NOMO-1 (cell line): ENCODE results near the gene TAF8.

Source experiments
- DNase-seq, 2 experiments: peaks; one replicate each; lab custom pipeline; 2025; ENCODE audit not compliant: unreplicated experiment in 2 of 2; lab: John Stamatoyannopoulos, UW

Gene TAF8

DNA sequence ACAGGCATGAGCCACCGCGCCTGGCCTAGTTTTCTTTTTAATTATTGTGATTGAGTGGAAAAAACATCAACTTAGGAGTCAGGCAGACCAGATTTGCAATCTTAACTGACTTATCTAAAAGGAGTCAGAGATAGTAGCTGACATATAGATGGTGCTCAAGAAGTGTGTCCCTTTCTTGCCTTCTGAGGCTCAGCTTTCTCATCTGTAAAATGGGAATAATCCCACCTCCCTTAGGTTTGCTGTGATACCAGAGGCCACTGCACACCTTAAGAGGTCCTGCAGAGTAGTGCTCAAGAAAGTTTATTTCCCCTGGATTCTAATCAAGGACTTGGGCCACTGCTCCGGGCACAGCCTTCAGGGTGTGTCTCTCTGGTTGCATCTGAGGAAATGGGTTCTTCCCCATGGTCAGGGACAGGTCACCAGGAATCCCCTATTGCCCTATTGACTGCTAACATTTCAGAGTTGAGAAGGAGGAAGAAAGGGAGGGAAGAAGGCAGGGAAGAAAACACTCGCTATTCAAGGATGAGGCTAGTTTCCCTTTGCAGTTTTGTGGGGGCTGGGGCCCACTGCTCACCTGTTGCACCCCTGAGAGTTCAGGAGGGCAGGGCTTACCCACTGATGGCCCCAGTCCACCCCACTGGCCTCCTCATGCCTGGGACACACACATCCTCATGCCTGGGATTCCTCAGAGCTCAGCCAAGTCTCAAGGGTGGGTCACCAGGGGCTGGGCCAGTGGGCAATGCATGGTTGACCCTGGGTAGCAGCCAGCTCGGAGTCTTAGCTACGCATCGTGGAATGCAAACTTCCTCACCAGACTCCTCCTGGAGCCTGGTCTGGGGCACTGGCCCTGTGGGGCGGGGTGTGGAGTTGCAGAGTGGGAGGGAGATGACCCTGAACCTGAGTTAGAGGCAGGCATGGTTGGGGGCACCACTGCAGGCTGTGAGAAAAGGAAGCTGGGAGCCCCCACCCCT, 70.9 kb downstream of the TAF8 start:
- DNase-seq, result no peak

DNA sequence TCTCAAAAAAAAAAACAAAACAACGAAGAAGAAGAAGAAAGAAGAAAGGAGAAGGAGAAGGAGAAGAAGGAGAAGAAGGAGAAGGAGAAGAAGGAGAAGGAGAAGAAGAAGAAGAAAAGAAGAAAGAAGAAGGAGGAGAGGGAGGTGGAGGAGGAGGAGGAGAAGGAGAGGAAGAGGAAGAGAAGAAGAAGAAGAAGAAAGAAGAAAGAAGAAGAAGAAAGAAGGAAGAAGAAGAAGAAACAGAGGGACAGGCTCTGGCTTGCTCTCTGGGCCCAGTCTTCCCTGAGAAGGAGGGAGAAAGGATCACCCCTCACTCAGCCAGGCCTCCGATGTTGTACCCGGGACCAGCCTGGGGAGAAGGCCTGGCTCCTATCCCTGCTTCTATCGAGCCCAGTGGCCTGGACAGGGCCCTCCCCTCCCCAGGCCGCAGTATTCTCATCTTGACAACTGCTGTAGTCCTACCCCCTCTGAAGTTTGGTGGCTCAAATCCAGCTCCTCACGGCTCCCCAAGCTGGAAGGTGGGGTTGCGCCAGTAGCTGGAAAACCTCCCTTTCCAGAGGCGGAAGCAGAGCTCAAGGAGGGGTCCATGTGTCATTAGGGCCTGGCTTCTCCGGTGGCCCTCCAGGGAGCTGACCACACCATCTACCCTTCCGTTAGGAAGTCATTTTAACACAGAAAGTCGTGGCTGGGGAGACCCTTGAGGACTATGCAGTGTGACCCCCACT, 73.2 kb downstream of the TAF8 start:
- DNase-seq, result no peak

DNA sequence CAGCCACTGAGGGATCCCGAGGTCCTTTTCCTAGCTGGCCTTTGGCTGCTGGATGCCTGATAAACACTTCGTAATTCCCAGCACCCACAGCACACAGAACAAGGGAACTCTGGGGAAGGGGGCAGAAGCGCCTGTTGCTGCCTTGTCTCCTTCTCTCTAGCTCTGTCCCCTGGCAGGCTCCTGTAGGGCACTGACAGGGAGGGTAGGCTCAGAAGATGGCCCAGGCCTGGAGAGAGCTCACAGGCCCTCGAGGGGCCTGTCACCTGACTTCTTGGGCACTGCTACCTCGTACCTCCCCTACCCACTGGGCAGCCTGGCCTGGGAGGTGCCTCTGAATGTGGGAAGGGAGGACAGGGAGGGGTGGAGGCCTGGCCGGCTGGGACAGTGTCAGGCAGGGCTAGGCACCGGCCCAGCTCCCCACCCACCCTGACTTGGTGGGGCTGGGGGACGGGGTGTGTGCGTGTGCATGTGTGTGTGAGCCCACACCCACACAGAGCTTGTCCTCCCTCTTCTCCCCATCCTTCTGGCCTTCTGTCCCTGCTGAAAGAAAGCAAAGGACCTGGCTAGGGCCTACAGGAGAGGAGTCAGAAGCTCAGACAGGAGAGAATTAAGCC, 74.0 kb downstream of the TAF8 start:
- no peak for DNase-seq

DNA sequence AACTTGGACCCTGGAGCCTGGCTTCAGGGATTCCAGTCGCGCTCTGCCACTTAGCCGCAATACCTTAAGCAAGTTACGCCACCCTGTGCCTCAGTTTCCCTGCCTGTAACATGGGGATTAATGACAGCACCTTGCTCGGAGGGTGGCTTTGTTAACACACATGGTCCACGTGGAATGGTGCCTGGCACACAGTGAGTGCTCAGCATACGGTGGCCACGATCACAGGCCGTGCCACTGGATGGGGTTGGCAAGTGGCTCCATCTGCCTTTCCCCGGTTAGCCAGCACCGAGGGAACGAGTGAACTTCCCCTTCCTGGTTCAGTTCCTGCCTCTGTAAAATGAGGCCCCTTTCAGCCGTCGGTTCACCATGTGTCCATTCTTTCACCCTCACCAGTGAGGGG, 74.9 kb downstream of the TAF8 start:
- DNase-seq, result peak; percentile 16 to 24

DNA sequence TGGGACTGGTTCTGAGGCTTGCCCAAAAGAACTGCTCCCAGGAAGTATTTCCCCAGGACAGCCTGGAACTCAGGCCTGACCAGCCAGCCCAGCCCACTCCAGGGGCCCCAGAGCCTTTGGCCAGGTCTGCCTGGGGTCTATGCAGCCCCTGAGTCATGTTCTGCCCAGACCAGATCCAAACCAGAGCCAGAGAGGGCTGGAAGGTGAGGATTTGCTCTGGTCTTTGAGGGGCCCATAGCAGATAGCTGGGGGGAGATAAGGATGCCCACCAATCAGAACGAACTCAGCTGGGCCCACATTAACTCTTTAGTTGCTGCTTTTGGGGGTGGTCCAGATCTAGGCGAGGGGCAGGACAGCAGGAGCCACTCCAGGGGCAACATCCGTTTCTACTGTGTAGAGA, 75.3 kb downstream of the TAF8 start:
- no peak for DNase-seq

DNA sequence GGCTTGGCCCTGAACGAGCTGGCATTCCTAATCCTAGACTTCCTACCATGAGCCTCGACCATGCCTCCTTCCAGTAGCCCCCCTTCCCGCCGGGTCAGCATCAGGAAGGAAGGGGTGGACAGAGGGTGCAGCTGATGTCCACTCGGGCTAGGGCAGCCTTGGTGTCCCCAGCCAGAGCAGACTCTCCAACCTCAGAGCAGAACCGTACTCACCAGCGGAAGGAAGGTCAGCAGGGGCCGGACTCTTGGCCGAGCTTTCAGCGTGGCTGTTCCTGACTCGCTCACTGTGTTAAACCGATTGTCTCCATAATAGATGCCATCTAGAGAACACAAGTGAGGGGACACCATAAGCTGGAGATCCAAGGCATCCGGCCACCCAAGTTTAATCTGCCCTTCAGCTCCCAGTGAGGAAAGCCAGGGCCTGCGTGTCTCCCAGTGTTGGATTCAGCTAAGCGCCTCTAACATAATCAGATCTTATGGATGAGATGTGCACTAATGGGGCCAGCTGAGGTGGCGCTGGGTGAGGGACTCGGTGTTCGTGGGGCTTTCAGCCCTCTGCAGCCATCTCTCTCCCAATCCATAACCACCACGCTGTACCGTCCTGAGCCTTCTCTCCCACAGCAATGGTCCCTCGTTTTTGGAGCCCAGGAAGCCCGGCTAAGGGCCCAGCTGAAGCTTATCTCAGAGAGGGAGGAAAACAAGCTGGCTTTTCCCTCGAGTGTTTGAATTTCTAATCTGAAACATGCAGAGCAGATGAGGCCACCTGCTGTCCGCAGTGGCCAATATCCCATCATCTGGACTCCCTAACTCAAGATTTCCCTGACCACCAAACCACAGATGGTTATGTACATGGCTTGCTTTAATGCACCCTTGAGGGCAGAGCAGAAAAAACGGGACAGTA, 78.4 kb downstream of the TAF8 start:
- DNase-seq, result no peak

DNA sequence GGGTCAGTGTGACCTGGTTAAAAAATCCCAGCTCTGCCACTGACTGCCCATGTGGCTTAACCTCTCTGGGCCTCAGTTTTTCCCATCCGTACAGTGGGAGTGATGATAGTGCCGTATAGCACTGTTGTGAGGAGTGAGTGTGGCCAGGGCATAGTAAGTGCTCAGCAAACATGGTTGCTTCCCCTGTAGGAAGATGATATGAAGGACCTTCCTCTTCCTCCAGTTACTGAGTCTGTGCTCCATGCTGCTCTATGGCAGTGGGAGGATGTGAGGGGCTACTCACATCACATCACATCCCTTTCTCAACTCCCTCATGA, 79.0 kb downstream of the TAF8 start:
- DNase-seq, result no peak

DNA sequence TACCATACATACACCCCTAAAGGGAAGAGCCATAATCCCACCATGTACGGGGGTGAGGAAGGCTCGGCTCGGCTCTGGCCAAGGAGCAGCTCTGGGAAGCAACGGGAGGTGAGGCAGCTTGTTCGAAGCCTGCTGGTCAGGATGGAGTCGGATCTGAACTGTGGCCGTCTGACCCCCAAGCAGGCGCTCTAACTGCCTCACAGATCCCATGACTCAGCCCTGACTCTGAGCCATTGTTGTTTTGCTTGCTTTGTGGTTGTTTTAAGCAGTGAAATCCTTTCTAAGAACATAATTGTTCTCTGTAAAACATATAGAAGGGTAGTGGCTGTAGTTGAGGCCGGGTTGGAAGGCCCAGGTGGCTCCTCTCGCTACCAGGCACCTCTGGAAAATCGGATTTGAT, 81.2 kb downstream of the TAF8 start:
- DNase-seq, result no peak

DNA sequence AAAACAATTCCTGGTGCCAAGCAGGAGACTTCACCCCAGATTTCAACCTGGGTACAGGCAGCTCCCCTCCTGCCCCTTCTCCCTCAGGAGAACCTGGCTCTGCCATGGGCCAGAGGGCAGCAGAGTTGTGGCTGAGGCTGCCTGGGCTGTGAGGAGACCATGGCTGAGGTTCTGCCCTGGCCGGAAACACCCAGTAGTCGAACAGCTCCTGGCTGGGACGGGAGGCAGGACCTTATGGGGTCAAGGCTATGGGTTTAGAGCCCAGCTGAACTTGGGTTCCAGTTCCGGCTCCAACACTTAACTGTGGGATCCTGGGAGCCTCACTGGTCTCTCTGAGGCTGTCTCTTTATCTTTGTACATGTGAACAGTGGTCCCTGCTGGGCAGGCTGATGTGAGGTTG, 83.6 kb downstream of the TAF8 start:
- DNase-seq, result no peak

DNA sequence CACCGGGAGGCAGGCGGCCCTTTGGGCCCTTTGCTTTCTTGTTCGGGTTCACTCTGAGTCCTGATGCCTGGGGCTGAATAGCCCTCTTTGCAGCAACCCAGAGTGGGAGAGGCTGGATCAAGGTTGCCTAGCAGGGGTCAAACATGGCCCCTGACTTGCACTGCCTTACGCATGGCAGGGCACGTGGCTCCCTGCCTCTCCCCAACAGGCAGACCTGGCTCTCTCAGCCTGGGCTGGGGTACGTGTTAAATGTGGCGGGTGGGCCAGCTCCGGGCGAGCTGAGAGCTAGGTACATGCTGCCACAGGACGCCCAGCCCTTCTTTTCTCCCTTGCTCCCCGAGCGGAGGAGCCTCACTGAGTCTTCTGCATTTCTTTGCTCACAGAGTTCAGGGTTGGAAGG, 84.8 kb downstream of the TAF8 start:
- no peak for DNase-seq

DNA sequence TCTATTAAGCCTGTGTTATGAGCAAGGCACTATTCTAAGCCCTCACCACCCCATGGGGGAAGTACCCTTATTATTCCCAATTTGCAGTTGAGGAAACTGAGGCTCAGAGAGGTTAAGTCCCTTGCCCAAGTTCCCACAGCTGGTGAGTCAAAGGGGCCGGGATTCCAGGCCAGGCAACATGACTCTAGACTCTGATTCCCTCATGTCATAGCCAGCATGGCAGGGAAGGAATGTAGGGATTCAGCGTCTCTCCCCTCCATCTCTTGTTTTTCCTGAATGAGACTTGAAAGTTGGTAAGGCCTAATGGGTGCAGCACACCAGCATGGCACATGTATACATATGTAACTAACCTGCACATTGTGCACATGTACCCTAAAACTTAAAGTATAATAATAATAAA, 85.4 kb downstream of the TAF8 start:
- no peak for DNase-seq

DNA sequence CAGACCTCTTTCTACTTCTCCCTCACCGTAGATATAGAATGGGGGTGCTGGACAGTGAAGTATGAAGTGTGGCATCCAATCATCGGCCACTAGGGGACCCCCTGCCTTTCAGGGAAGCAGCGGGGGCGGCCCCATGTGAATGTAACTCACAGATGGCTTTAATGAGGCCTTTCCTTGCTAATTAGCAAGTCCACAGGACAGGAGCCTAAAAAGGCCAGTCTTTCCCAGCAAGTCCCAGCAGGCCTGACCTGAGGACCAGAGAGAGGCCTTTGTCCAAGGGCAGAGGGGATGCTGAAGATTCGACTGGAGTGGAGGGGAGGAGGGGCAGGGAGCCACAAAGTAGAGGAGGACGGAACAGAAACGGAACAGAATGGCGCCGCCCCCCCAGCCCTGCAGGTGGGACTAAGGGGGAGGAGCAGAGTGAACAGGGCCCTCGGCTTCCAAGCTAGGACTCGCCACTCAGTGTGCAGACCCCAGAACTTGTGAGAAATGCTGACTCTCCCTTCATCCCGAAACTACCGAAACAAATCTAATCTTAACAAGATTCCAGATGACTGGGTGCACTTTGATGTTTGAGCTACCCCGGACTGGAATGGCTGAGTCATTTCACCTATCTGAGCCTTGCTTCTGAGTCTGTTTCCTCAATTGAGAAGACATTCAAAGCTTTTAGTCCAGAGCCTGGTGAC, 86.3 kb downstream of the TAF8 start:
- DNase-seq, result no peak
